ENCODE results near the gene PLEKHH3. TPM values are rescaled to one million over a fixed set of nuclear protein-coding genes. Genes with fewer than 3 reads are reported as not detected.

The PLEKHH3 gene
- total and polyA plus RNA-seq, 10 of the 15 experiments (the other 5 are each of a cell fraction or from before 2014, with no cell fraction given): 0.31 to 38.0 (median 11.0) TPM

GRCh38 chr17:42659079-42659931 lies 17.5 kb downstream of the PLEKHH3 start, which contains the start of gene TUBG2 (continued):
- no peak for TF ChIP-seq CBX3 (IDR thresholded peaks at IDR 0.05; ENCODE audit: borderline replicate concordance, low read depth)
- no peak for TF ChIP-seq KDM1A (IDR thresholded peaks at IDR 0.05; ENCODE audit: borderline replicate concordance)
- TF ChIP-seq RAD51 (IDR thresholded peaks at IDR 0.05): no peak
- TF ChIP-seq IKZF1 (conservative IDR thresholded peaks at IDR 0.05): peak; percentile 95
- peak; percentile 56 to 63; a peak in 2 of 4 replicates for TF ChIP-seq IKZF2 (IDR thresholded peaks at IDR 0.05)
- no peak for TF ChIP-seq STAT3 (IDR thresholded peaks at IDR 0.05; ENCODE audit: low read depth, low read length)
- no peak for TF ChIP-seq IRF4 (IDR thresholded peaks at IDR 0.05; ENCODE audit: low read depth, low read length)
- TF ChIP-seq ZNF592 (IDR thresholded peaks at IDR 0.05): no peak
- TF ChIP-seq POLR2AphosphoS5 (IDR thresholded peaks at IDR 0.05; ENCODE audit: low read length): no peak
- TF ChIP-seq FOXK2 (IDR thresholded peaks at IDR 0.05): no peak
- no peak for TF ChIP-seq WRNIP1 (IDR thresholded peaks at IDR 0.05; ENCODE audit: borderline replicate concordance, low read depth, low read length)
- no peak for TF ChIP-seq RUNX3 (IDR thresholded peaks at IDR 0.05; ENCODE audit: low read length)
- TF ChIP-seq POU2F2 (IDR thresholded peaks at IDR 0.05; ENCODE audit: borderline replicate concordance, low read depth, low read length): no peak
- no peak for TF ChIP-seq HSF1 (IDR thresholded peaks at IDR 0.05; ENCODE audit: low read depth, low read length)
- TF ChIP-seq SIX5 (IDR thresholded peaks at IDR 0.05; ENCODE audit: low read depth, low read length, severe bottlenecking): no peak
- peak; percentile 78; the same call in 1 of the 2 replicates for TF ChIP-seq HDGF (IDR thresholded peaks at IDR 0.05)
- TF ChIP-seq IRF3 (IDR thresholded peaks at IDR 0.05): no peak
- no peak for TF ChIP-seq ZZZ3 (IDR thresholded peaks at IDR 0.05; ENCODE audit: control insufficient read depth, insufficient read length, low read depth)
- TF ChIP-seq ASH2L (IDR thresholded peaks at IDR 0.05; ENCODE audit: borderline replicate concordance, low read depth): no peak
- TF ChIP-seq SRF (IDR thresholded peaks at IDR 0.05; ENCODE audit: low read depth in 2 of 2, low read length in 2 of 2): no peak
- TF ChIP-seq, protein P1, sequence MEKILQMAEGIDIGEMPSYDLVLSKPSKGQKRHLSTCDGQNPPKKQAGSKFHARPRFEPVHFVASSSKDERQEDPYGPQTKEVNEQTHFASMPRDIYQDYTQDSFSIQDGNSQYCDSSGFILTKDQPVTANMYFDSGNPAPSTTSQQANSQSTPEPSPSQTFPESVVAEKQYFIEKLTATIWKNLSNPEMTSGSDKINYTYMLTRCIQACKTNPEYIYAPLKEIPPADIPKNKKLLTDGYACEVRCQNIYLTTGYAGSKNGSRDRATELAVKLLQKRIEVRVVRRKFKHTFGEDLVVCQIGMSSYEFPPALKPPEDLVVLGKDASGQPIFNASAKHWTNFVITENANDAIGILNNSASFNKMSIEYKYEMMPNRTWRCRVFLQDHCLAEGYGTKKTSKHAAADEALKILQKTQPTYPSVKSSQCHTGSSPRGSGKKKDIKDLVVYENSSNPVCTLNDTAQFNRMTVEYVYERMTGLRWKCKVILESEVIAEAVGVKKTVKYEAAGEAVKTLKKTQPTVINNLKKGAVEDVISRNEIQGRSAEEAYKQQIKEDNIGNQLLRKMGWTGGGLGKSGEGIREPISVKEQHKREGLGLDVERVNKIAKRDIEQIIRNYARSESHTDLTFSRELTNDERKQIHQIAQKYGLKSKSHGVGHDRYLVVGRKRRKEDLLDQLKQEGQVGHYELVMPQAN (conservative IDR thresholded peaks at IDR 0.05): 0 out of 2 replicates have a peak, but pooled peaks have one; percentile 30
- TF ChIP-seq CHD2 (IDR thresholded peaks at IDR 0.05; ENCODE audit: borderline replicate concordance, low read depth, low read length): peak; percentile 88
- TF ChIP-seq POLR2AphosphoS2 (IDR thresholded peaks at IDR 0.05; ENCODE audit: low read depth, low read length): 0 out of 2 replicates have a peak, but pooled peaks have one; percentile 44
